NCI-H2081 (cell line): Measurements from ENCODE around the gene ADGRG1.

Experiments used
- DNase-seq, 2 experiments: peaks; one replicate each; lab custom pipeline; 2025; lab: John Stamatoyannopoulos, UW

Gene ADGRG1

DNA sequence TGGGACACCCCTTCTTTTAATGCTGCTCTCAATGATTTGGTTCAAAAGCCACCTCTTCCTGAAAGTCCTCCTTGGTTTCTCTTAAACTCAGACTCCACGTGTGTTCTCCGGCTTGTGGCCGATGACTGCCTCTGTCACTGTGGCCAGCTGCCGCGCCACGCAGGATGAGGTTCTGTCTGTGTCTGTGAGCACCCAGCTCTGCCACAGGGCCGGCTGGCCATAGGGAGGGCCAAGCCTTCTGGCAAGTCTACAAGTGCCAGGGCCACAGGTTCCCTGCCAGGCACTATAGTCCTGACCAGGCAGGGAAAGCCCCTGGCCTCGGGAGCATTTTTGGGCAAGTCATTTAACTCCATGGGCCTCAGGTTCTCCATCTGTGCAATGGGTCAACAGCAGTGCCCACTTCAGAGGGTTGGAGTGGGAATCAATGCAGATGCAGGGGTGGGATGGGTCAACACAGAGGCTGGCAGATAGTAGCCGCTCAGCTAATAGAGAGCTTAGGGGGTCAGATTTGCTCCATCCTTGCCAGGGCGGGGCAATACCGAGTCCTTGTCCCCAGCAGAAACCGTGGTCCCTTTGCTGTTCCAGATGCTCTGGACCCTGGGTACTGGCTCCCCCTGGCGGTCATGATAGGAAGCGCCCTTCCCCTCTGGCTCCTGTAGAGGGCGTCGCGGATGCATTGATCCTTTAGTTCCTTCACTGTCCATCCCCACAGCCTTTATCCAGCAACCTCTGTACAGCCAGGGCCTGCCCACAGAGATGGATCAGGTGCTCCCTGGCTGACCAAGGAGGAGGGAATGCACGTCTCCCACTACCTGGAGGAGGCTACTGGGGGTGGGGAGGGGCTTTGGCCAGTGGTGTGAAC lies 20.4 kb downstream of the ADGRG1 start:
- peak; percentile 59 to 62 for DNase-seq

DNA sequence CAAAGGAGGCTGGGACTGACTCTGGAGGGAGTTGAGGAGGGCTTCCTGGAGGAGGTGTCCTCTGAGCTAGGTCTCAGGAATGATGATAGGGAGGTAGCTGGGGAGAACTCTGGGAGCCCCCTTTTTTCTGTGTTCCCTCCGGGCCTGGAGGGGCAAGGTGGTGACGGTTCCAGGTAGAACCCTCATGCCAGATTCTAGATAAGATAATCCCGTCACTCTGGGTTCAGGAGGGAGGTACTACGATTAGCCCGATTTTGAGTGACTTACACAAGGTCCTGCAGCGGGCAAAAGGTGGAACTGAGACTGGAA lies 21.0 kb downstream of the ADGRG1 start:
- DNase-seq = no peak

DNA sequence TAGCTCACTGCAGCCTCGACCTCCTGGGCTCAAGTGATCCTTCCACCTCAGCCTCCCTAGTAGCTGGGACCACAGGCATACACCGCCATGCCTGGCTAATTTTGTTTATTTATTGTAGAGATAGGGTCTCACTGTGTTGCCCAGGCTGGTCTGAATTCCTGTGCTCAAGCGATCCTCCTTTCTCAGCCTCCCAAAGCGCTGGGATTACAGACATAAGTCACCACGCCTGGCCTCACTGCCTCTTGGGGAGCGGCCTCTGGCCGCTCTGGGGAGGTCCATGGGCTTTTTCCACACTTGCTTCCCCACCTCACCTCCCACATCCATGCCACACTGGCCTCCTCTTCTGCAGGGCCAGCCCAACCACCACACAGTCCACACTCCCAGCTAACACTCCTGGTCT lies 21.4 kb downstream of the ADGRG1 start:
- DNase-seq = no peak

DNA sequence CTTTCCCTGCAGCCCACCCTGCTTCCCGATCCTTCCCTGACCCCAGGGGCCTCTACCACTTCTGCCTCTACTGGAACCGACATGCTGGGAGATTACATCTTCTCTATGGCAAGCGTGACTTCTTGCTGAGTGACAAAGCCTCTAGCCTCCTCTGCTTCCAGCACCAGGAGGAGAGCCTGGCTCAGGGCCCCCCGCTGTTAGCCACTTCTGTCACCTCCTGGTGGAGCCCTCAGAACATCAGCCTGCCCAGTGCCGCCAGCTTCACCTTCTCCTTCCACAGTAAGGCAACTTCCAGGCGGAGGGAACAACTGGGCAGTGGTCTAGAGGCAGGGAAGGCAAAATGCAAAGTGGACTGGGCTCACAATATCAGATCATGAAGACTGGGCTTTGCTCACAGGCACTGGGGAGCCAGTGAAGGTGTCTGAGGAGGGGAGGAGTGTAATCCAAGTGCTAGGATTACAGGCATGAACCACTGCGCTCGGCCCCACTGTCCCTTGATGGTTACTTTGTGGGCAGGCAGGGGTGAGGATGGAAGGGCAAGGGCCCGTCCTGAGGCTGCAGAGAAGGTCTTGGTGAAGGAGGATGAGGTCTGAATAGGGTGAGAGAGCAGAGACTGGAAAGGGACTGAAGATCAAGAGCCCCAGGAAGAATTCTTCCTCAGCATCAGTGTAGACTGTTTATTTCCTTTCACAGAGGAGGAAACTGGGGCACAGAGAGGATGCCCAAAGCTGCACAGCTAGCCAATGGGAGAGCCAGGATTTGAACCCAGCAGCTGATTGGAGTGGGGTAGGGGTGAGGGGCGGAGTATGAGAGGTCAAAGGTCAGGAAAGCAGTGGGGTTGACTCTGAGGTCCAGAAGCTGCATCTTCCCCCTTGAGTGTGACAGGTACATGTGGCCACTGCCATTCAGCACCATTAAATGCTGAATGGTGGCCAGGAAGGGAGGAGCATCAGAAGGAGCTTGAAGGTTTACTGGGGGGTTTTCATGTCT lies 23.2 kb downstream of the ADGRG1 start:
- DNase-seq = no peak

DNA sequence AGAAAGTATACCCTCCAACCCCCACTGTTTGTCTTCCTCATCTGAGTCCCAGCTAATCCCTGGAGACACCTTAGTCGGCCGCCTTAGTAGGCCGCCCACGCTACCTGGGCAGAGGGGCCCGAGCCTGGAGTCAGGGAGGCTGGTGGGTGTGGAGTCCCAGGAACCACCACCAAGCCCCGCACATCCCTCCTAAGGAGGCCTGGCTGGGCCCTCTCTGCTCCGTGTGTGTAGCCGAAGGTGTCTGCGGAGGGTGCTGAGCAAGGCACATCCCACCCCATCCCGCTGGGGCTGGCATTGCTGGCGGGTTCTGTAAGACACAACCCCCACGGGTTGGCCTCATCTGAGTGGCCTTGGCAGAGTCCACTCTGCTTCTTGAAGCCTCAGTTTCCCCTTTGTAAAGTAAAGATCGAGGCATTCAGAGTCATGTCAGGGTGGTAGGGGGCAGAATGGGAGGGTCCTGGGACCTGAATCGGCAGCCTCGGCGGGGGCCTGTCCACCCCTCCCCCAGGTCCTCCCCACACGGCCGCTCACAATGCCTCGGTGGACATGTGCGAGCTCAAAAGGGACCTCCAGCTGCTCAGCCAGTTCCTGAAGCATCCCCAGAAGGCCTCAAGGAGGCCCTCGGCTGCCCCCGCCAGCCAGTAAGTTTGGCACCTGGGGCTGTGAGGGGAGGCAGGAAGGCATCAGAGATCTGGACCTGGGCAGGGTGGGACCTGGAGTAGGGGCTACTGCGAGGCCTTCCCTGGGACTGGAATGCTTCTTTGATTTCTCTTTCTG lies 24.5 kb downstream of the ADGRG1 start:
- DNase-seq = no peak

DNA sequence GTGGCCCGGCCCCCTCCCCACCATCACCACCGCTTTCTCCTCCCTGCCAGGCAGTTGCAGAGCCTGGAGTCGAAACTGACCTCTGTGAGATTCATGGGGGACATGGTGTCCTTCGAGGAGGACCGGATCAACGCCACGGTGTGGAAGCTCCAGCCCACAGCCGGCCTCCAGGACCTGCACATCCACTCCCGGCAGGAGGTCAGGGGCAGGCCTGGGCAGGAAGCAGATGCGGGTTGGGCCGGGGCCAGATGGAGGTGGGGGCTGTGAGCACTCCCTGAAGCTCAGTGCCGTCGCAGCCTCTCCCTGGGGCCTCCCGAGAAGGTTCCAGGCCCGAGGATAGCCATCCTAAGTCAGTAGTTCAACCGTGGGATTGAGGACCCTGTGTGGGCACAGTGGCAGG lies 25.5 kb downstream of the ADGRG1 start:
- DNase-seq = no peak

DNA sequence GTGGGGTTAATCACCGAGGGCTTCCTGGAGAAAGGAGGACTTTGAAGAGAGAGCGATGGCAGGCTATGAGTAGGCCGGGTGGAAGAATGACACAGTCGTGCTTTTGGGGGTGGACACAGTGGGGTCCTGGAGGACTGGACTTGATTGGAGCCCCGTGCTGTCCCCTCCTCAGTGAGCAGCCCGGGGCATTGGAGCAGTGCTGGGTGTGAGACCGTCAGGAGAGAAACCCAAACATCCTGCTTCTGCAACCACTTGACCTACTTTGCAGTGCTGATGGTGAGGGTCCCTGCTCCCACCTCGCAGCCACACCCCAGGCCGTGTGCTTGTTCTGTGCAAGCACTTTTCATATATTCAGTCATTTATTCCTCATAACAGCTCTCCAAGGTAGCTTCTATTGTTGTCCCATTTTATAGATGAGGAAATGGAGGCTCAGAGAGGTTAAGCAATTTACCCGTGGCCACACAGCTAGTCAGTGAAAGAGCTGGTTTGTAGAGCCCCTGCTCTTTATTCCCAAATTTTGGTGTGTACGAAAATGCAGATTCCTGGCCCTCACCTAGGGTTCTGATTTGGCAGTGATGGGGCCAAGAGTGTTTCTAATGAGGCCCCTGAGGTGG lies 28.0 kb downstream of the ADGRG1 start:
- no peak for DNase-seq

DNA sequence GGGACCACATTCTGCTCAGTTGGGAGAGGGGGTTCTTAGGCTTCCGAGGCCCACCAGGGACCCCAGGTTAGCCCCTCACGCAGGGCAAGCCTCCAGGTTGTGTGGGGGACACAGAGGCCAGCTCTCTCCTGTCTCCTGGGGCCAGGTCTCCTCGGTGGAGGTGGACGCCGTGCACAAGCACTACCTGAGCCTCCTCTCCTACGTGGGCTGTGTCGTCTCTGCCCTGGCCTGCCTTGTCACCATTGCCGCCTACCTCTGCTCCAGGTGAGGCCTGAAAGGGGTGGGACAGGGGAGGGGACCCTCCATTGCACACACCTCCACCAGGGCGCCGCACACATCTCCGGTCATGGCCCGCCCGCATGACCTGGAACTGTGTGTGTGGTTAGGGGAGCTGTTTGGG lies 28.8 kb downstream of the ADGRG1 start:
- no peak for DNase-seq

DNA sequence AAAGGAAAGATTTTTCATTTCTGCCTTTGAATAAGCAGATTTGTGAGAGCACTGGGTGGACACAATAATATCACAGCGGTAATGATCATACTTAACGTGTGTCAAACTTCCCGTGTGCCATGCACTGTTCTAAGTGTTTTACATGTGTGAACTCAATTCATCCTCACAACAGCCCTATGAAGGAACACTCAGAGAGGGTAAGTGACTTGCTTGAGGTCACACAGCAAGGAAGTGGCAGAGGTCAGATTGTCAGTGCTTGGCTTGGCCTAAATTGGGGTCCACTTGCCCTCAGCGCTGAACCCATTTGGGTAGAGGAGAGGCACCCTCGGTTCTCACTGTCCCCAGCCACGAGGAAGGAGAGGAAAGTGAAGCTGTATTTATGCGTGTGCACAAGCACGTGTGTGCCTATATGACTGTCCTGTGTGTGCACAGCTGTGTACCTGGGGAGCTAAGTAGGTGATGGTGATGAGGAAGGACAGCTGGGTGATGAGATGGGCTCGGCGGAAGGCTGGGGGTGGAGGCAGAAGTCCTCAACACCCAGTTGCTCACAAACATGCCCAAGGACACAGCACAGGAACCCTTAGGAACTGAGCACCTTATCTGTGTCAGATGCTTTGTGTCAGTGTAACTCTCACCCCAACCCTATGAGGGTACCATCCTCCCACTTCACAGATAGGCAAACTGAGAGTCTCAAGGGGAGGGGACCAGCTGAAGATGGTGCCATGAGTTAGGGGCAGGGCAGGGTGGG lies 29.9 kb downstream of the ADGRG1 start:
- DNase-seq = no peak

DNA sequence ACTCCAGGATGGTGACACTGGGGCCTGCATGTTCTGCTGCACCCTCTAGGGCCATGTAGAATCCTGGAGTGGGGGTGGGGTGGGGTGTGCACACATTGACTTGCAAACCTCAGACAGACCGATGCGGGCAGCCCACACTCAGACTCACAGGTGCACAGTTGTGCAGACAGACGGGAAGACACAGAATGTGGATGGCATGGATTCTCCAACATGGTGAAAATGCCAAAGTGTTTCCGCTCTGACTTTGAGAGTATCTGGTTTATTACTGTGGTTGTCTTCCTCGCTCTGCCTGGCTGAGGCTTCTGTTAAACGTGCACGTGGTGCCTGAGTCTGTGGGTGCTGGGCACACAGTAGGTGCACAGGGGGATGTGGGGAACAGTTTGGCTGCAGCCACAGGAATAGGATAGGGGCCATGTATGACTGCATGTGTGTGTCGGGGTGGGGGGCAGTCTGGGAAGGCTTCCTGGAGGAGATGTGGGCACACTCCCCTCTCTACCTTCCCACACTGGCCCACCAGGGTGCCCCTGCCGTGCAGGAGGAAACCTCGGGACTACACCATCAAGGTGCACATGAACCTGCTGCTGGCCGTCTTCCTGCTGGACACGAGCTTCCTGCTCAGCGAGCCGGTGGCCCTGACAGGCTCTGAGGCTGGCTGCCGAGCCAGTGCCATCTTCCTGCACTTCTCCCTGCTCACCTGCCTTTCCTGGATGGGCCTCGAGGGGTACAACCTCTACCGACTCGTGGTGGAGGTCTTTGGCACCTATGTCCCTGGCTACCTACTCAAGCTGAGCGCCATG lies 30.6 kb downstream of the ADGRG1 start:
- DNase-seq = no peak

DNA sequence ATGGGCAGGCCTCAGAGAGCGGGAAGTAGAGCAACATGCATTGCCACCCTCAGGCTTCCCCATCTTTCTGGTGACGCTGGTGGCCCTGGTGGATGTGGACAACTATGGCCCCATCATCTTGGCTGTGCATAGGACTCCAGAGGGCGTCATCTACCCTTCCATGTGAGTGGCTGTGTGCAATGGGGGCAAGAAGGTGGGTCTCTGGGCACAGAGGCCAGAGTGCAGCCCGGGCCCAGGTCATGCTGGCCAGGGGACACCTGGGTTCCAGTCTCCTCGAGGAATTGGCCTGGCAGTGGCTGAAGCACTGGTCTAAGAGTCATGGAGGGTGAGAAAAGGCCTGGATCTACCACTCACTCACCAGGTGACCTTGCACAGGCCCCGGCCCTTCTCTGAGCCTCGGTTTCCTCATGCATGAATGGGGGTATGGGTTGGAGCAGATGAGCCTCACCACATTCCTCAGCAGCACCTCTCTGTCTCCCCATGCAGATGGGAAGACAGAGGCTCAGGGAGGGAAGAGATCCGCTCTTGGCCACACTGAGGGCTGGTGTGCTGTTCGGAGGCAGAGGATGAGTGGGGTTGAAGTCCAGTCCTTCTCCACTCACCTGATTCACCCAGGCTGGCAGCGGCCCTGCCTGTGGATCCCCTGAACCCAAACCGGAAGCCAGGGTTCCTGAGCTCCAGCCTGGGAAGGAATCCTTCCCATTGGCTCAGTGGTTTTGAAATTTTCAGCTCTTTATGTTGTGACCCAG lies 32.5 kb downstream of the ADGRG1 start:
- DNase-seq = no peak

DNA sequence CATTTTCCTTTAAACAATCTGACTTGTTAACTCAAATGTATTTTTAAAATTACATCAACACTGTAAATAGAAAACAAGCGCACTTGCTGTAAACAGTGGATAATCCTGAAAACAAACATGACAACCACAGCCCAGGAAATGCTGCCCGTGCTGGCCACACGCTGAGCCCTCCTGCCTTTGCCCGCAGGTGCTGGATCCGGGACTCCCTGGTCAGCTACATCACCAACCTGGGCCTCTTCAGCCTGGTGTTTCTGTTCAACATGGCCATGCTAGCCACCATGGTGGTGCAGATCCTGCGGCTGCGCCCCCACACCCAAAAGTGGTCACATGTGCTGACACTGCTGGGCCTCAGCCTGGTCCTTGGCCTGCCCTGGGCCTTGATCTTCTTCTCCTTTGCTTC lies 33.1 kb downstream of the ADGRG1 start:
- no peak for DNase-seq

DNA sequence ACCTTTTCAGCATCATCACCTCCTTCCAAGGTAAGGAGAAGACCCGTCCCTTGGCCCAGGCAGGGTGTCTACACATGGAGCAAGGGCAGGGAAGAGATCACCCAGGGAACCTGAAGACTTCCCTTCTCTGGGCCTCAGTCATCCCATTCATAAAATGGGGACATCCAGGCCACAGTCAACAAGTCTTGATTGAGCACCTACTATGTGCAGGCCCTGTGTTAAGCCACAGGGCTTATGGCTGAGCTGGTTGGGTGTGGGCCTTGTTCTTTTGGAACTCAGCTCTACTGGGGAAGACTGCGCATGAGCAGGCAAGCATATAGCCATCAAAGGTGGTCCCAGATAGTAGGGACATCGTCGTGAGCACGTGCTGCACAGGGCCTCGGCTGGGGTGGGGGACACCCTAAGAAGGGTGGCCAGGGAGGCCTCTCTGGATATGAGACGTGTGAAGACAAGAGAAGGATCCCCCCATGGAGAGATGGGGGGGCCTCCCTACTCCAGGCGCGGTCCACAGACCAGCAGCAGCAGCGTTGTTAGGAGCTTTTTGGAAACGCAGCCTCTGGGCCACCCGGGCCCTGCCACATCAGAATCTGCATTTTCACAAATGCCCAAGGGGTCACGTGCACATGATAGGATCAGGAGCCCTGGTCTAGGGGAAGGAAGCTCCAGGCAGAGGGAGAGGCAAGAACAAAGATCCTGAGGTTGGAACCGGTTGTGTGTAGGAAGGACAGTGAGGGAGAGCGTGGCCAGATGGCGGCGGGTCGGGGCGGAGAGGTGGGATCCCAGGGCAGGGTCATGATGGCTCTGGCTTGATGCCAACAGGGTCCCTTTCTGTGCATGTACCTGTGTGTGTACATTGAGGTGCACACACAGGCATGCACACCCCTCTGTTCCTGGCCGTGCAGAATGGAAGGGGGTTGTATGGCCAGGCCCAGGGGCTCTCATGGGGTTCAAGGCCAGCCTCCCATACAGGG lies 33.8 kb downstream of the ADGRG1 start:
- DNase-seq = no peak

DNA sequence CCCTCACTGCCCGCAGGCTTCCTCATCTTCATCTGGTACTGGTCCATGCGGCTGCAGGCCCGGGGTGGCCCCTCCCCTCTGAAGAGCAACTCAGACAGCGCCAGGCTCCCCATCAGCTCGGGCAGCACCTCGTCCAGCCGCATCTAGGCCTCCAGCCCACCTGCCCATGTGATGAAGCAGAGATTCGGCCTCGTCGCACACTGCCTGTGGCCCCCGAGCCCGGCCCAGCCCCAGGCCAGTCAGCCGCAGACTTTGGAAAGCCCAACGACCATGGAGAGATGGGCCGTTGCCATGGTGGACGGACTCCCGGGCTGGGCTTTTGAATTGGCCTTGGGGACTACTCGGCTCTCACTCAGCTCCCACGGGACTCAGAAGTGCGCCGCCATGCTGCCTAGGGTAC lies 35.0 kb downstream of the ADGRG1 start:
- no peak for DNase-seq

DNA sequence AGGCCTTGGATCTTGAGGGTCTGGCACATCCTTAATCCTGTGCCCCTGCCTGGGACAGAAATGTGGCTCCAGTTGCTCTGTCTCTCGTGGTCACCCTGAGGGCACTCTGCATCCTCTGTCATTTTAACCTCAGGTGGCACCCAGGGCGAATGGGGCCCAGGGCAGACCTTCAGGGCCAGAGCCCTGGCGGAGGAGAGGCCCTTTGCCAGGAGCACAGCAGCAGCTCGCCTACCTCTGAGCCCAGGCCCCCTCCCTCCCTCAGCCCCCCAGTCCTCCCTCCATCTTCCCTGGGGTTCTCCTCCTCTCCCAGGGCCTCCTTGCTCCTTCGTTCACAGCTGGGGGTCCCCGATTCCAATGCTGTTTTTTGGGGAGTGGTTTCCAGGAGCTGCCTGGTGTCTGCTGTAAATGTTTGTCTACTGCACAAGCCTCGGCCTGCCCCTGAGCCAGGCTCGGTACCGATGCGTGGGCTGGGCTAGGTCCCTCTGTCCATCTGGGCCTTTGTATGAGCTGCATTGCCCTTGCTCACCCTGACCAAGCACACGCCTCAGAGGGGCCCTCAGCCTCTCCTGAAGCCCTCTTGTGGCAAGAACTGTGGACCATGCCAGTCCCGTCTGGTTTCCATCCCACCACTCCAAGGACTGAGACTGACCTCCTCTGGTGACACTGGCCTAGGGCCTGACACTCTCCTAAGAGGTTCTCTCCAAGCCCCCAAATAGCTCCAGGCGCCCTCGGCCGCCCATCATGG lies 35.7 kb downstream of the ADGRG1 start:
- DNase-seq = no peak

DNA sequence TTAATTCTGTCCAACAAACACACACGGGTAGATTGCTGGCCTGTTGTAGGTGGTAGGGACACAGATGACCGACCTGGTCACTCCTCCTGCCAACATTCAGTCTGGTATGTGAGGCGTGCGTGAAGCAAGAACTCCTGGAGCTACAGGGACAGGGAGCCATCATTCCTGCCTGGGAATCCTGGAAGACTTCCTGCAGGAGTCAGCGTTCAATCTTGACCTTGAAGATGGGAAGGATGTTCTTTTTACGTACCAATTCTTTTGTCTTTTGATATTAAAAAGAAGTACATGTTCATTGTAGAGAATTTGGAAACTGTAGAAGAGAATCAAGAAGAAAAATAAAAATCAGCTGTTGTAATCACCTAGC lies 36.2 kb downstream of the ADGRG1 start:
- no peak for DNase-seq

DNA sequence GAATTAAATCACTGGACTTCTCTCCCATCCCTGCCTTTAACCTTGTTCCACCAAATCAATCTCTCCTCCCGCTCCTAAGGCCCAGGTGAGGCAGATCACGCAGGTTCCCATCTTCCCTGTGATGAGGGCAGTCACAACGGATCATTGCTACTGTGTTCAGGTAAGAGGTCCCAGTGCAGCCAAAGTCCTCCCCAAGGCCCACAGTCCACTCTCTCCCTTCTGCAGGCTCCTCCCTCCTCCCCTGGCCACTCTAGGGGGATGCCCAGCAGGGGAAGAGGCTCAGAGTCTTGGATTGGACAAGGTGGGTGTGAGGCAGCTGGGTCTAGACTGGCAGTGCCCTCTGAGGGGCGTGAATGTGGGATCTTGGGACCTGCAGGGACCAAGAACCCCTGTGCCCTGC lies 37.1 kb downstream of the ADGRG1 start:
- DNase-seq = no peak
